RWPE1 (cell line): Measurements from ENCODE around the gene CAMK2B.

Experiments used
- CTCF ChIA-PET: fragments of 350-600 bp; sonication (Branson Sonifier 250); formaldehyde crosslinking; extraction: SDS; loops from one replicate; lab custom pipeline; 2021; lab: Yijun Ruan, JAX
- POLR2A ChIA-PET: fragments of 400-600 bp; formaldehyde crosslinking; extraction: SDS; loops from one replicate; lab custom pipeline; 2020; ENCODE audit warnings: antibody characterized with exemption; ENCODE audit not compliant: low non-redundant PET; lab: Yijun Ruan, JAX
- DNase-seq: peaks from one replicate; pipeline ENCODE4 v3.0.0; 2012; ENCODE audit warnings: low spot score
- H3K27ac ChIP-seq: fragments of 450-650 bp; 2 replicates; pipeline ENCODE4 v1.5.1; 2017
- CTCF ChIP-seq: fragments of 450-650 bp; conservative IDR thresholded peaks from 2 replicates; pipeline ENCODE4 v1.5.1; 2017; ENCODE audit warnings: low read depth, mild to moderate bottlenecking

CAMK2B gene

GRCh38 chr7:44217852-44218402, 107.5 kb downstream of the CAMK2B start:
- no peak for TF ChIP-seq CTCF
- DNase-seq: no peak
- peak overlapping the region; percentile 61; the same call in 1 of the 2 replicates for H3K27ac ChIP-seq
- ChIA-PET CTCF (no interaction called here), POLR2A (interaction anchor here (0.6 kb wide), 1 partner anchor 94 kb away, joined by 3 read pairs; no protein-coding TSS in a partner anchor)

GRCh38 chr7:44217223-44217714, 108.1 kb downstream of the CAMK2B start:
- H3K27ac ChIP-seq: peak overlapping the region; percentile 61
- CTCF ChIA-PET: no interaction called here
- no peak for DNase-seq
- POLR2A ChIA-PET: interaction anchor here (0.6 kb wide), 1 partner anchor 93 kb away, joined by 3 read pairs; no protein-coding TSS in a partner anchor
- TF ChIP-seq CTCF: no peak

GRCh38 chr7:44216521-44217222, 108.7 kb downstream of the CAMK2B start:
- DNase-seq: no peak
- POLR2A ChIA-PET: no interaction called here
- CTCF ChIA-PET: no interaction called here
- no peak for TF ChIP-seq CTCF
- peak overlapping the region; percentile 61 for H3K27ac ChIP-seq

- no peak for TF ChIP-seq CTCF
- POLR2A ChIA-PET: no interaction called here
- CTCF ChIA-PET: interaction anchor here (0.9 kb wide), 1 partner anchor 25 kb away, joined by 3 read pairs; no protein-coding TSS in a partner anchor
- peak overlapping the region; percentile 61 for H3K27ac ChIP-seq
- DNase-seq: no peak
These were observed 109.4 kb downstream of the CAMK2B start for GRCh38 chr7:44216019-44216418.

- ChIA-PET POLR2A (no interaction called here), CTCF (interaction anchor here (0.9 kb wide), 1 partner anchor 25 kb away, joined by 3 read pairs; no protein-coding TSS in a partner anchor)
- peak overlapping the region; percentile 61 for H3K27ac ChIP-seq
- no peak for DNase-seq
- no peak for TF ChIP-seq CTCF
These were observed 109.9 kb downstream of the CAMK2B start for GRCh38 chr7:44215531-44215930.

GRCh38 chr7:44213877-44214388, 111.5 kb downstream of the CAMK2B start:
- ChIA-PET POLR2A (no interaction called here), CTCF (interaction anchor here (0.6 to 1.6 kb wide), 7 partner anchors 13 to 368 kb away, joined by 3 to 6 read pairs (median 3); partner anchors contain the start of genes TMED4 and YKT6)
- peak overlapping the region; percentile 61 for H3K27ac ChIP-seq
- TF ChIP-seq CTCF: no peak
- no peak for DNase-seq
